Loucy (cell line): ENCODE measurements around the gene TUBGCP3.

ENCODE experiments used
- H2AFZ ChIP-seq: fragments of 200-600 bp; sonication (generic); 2 replicates; pipeline ENCODE4 v1.6.0; 2016; ENCODE audit warnings: antibody characterized with exemption, mild to moderate bottlenecking, low read length, moderate library complexity
- H3F3A ChIP-seq: fragments of 200-600 bp; 2 replicates; pipeline ENCODE4 v1.6.0; 2016; ENCODE audit warnings: antibody characterized with exemption, low read depth, mild to moderate bottlenecking
- H3K27me3 ChIP-seq: fragments of 200-600 bp; sonication (generic); 2 replicates; pipeline ENCODE4 v1.6.1; 2014; ENCODE audit warnings: low read length, mild to moderate bottlenecking; ENCODE audit not compliant: insufficient read depth, poor library complexity, severe bottlenecking
- H3K36me3 ChIP-seq: fragments of 200-600 bp; sonication (generic); 2 replicates; pipeline ENCODE4 v1.6.1; 2016; ENCODE audit warnings: low read length; ENCODE audit not compliant: insufficient read depth
- H3K4me1 ChIP-seq: fragments of 200-600 bp; sonication (generic); 2 replicates; pipeline ENCODE4 v1.5.1; 2014; ENCODE audit warnings: low read length, mild to moderate bottlenecking; ENCODE audit not compliant: insufficient read depth, poor library complexity, severe bottlenecking
- H3K4me2 ChIP-seq: fragments of 200-600 bp; sonication (generic); 2 replicates; pipeline ENCODE4 v1.6.0; 2014; ENCODE audit warnings: antibody characterized with exemption, low read length, low read depth, mild to moderate bottlenecking; ENCODE audit not compliant: poor library complexity, severe bottlenecking
- H3K4me3 ChIP-seq: fragments of 200-600 bp; sonication (generic); 2 replicates; pipeline ENCODE4 v1.5.1; 2014; ENCODE audit warnings: low read length, mild to moderate bottlenecking, mixed read lengths; ENCODE audit not compliant: poor library complexity, severe bottlenecking
- H3K79me2 ChIP-seq: fragments of 200-600 bp; sonication (generic); 2 replicates; pipeline ENCODE4 v1.6.1; 2014; ENCODE audit warnings: low read length; ENCODE audit not compliant: insufficient read depth
- H3K9ac ChIP-seq: fragments of 200-600 bp; sonication (generic); 2 replicates; pipeline ENCODE4 v1.6.0; 2014; ENCODE audit warnings: mild to moderate bottlenecking, low read depth, low read length, moderate library complexity; ENCODE audit not compliant: poor library complexity, severe bottlenecking
- H3K9me2 ChIP-seq: fragments of 200-600 bp; sonication (generic); replicated peaks from 2 replicates; pipeline ENCODE4 v1.6.1; 2016; ENCODE audit warnings: low read depth, low read length, mixed read lengths
- H3K9me3 ChIP-seq: fragments of 200-600 bp; sonication (generic); 2 replicates; pipeline ENCODE4 v1.6.1; 2014; ENCODE audit warnings: mild to moderate bottlenecking, antibody characterized with exemption, low read length, low read depth; ENCODE audit not compliant: insufficient read depth
- H4K20me1 ChIP-seq: fragments of 200-600 bp; sonication (generic); 2 replicates; pipeline ENCODE4 v1.6.0; 2014; ENCODE audit warnings: antibody characterized with exemption, low read length, mild to moderate bottlenecking; ENCODE audit not compliant: insufficient read depth, poor library complexity, severe bottlenecking
- EZH2phosphoT487 ChIP-seq: fragments of 200-600 bp; IDR thresholded peaks from 2 replicates; pipeline ENCODE4 v1.6.1; 2018; ENCODE audit warnings: antibody characterized with exemption, mild to moderate bottlenecking, moderate library complexity, borderline replicate concordance
- TF ChIP-seq, protein P1 (sequence below): fragments of 200-600 bp; sonication (generic); conservative IDR thresholded peaks from 2 replicates; pipeline ENCODE4 v1.5.1; 2014; ENCODE audit warnings: mild to moderate bottlenecking, antibody characterized with exemption, low read length

TUBGCP3 gene

DNA sequence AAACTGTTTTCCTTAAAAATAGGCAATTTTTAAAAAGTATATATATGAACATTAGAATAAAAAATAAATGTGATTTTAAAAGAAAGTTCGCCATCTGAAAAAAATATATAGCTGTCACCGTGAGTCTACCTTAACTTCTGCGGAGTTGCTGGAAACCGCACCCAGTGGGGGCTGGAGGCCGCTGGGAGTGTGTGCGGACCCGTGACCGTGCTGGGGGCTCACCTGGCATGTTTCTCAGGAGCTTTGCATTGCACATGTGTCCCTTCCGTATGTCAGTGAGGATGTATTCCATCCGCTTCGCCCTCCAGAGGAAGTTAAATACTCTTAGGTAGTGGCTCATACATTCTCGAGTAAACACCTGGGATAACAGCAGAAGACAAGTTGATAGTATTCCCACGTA is 71.7 kb downstream of the TUBGCP3 start:
- Histone ChIP-seq H3K36me3 (peaks cover 67% of the 10 kb centered on the region; the same call in 1 of the 2 replicates), H3K27me3 (no peaks in the 10 kb centered on the region), H3K4me2 (no peak overlapping the region), H3K4me1 (no peaks in the 10 kb centered on the region), H2AFZ (no peak overlapping the region), H3F3A (no peaks in the 10 kb centered on the region), H4K20me1 (no peaks in the 10 kb centered on the region), H3K4me3 (no peak overlapping the region), H3K9me2 (no peaks in the 10 kb centered on the region), H3K9ac (no peak overlapping the region), H3K9me3 (no peaks in the 10 kb centered on the region), H3K79me2 (no peaks in the 10 kb centered on the region)
- TF ChIP-seq EZH2phosphoT487 = no peak
- TF ChIP-seq, protein P1, sequence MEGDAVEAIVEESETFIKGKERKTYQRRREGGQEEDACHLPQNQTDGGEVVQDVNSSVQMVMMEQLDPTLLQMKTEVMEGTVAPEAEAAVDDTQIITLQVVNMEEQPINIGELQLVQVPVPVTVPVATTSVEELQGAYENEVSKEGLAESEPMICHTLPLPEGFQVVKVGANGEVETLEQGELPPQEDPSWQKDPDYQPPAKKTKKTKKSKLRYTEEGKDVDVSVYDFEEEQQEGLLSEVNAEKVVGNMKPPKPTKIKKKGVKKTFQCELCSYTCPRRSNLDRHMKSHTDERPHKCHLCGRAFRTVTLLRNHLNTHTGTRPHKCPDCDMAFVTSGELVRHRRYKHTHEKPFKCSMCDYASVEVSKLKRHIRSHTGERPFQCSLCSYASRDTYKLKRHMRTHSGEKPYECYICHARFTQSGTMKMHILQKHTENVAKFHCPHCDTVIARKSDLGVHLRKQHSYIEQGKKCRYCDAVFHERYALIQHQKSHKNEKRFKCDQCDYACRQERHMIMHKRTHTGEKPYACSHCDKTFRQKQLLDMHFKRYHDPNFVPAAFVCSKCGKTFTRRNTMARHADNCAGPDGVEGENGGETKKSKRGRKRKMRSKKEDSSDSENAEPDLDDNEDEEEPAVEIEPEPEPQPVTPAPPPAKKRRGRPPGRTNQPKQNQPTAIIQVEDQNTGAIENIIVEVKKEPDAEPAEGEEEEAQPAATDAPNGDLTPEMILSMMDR = no peak

DNA sequence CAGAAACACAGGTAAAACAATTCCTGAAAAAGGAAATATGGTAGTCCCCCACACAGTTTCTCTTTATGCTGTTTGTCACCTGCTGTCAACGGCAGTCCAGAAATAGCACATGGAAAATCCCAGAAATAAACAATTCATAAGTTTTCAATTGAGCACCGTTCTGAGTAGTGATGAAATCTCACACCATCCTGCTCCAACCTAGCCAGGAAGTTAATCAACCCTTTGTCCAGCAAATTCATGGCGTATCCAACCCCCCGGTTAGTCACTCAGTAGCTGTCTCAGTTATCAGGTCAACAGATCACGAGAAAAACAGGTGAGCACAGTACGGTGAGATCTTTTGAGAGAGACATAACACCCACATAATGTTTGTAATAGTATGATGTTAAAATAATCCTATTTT is 74.2 kb downstream of the TUBGCP3 start:
- Histone ChIP-seq H4K20me1 (no peaks in the 10 kb centered on the region), H3K9me3 (no peaks in the 10 kb centered on the region), H3F3A (no peaks in the 10 kb centered on the region), H3K27me3 (no peaks in the 10 kb centered on the region), H3K4me1 (no peaks in the 10 kb centered on the region), H3K9ac (no peak overlapping the region), H2AFZ (no peak overlapping the region), H3K79me2 (no peaks in the 10 kb centered on the region), H3K36me3 (peaks cover 58% of the 10 kb centered on the region; the same call in 1 of the 2 replicates), H3K9me2 (no peaks in the 10 kb centered on the region), H3K4me2 (no peak overlapping the region), H3K4me3 (no peak overlapping the region)
- TF ChIP-seq EZH2phosphoT487 = no peak
- TF ChIP-seq, protein P1 = no peak

DNA sequence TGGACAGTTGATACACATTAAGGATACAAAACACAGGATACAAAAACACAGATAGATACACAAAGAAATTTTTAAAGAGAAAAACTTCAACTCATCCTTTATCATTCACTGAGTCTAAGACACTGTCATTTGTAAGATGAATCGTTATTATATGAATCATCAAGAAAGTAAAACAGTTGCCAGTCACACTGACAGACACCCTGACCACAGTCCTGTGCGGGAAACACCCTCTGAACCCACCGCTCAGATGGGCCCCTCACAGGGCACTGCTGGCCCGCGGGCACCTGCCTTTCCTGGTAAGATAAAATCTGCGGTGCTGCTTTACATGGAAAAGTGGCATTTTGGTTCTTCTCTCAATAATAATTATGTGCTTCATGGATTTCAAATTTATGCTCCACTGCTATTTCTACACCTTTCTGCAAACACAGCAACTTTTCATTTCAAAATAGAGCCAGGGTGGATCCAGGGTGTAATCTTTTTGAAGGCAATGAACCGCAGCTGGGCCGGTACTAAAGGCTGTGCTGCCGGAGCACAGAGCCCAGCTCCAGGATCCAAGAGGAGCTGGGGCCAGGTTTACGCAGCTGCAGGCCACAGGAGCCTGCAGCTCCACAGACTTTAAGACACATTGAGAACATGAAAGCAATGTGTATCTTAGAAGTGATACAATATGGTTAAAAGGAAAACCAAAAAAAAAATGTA is 76.8 kb downstream of the TUBGCP3 start:
- no peaks in the 10 kb centered on the region for H3K27me3 ChIP-seq

More for the DNA sequence above, 76.8 kb downstream of the TUBGCP3 start:
- no peak for TF ChIP-seq EZH2phosphoT487
- TF ChIP-seq, protein P1 = no peak
- Histone ChIP-seq H2AFZ (no peak overlapping the region), H4K20me1 (no peaks in the 10 kb centered on the region), H3K9me2 (no peaks in the 10 kb centered on the region), H3K36me3 (peaks cover 52% of the 10 kb centered on the region; the same call in 1 of the 2 replicates), H3K9ac (no peak overlapping the region), H3K4me3 (no peak overlapping the region), H3K4me1 (no peaks in the 10 kb centered on the region), H3F3A (no peaks in the 10 kb centered on the region), H3K4me2 (no peak overlapping the region), H3K9me3 (no peaks in the 10 kb centered on the region), H3K79me2 (no peaks in the 10 kb centered on the region)
